WTC11 (cell line): ENCODE measurements around the gene FAM131C. TPM values are rescaled to one million over a fixed set of nuclear protein-coding genes. Genes with fewer than 3 reads are reported as not detected.

Experiments used
- AFF4 ChIP-seq: sonication (generic); formaldehyde crosslinking; IDR thresholded peaks from 2 replicates; pipeline ENCODE4 v1.8.1; 2023; ENCODE audit warnings: mild to moderate bottlenecking, missing genetic modification reagents, borderline replicate concordance
- CREM ChIP-seq: sonication (generic); formaldehyde crosslinking; IDR thresholded peaks from 2 replicates; pipeline ENCODE4 v1.8.1; 2022; ENCODE audit warnings: mild to moderate bottlenecking, missing genetic modification reagents, moderate library complexity
- E2F5 ChIP-seq: sonication (generic); formaldehyde crosslinking; IDR thresholded peaks from 2 replicates; pipeline ENCODE4 v1.8.1; 2022; ENCODE audit warnings: mild to moderate bottlenecking, moderate library complexity, missing genetic modification reagents
- ETV6 ChIP-seq: sonication (generic); formaldehyde crosslinking; IDR thresholded peaks from 2 replicates; pipeline ENCODE4 v1.8.1; 2022; ENCODE audit warnings: mild to moderate bottlenecking, missing genetic modification reagents
- FOXP4 ChIP-seq: sonication (generic); formaldehyde crosslinking; IDR thresholded peaks from 2 replicates; pipeline ENCODE4 v1.8.0; 2022; ENCODE audit warnings: mild to moderate bottlenecking, missing genetic modification reagents
- JAZF1 ChIP-seq: fragments of 250-450 bp; sonication (Bioruptor Pico); IDR thresholded peaks from 2 replicates; pipeline ENCODE4 v1.9.0; 2021; ENCODE audit warnings: moderate library complexity, mild to moderate bottlenecking, inconsistent platforms
- MXD4 ChIP-seq: fragments of 250-450 bp; sonication (Bioruptor Pico); IDR thresholded peaks from 2 replicates; pipeline ENCODE4 v1.8.0; 2021; ENCODE audit warnings: mild to moderate bottlenecking, moderate library complexity, borderline replicate concordance
- NR1H2 ChIP-seq: sonication (generic); formaldehyde crosslinking; IDR thresholded peaks from 2 replicates; pipeline ENCODE4 v1.9.0; 2021; ENCODE audit warnings: mild to moderate bottlenecking, moderate library complexity, missing genetic modification reagents
- NR2C2 ChIP-seq: sonication (generic); formaldehyde crosslinking; IDR thresholded peaks from 2 replicates; pipeline ENCODE4 v1.8.0; 2022; ENCODE audit warnings: mild to moderate bottlenecking, missing genetic modification reagents
- PRDM15 ChIP-seq: sonication (generic); formaldehyde crosslinking; IDR thresholded peaks from 2 replicates; pipeline ENCODE4 v1.8.0; 2022; ENCODE audit warnings: missing genetic modification reagents
- RELA ChIP-seq: sonication (generic); formaldehyde crosslinking; IDR thresholded peaks from 2 replicates; pipeline ENCODE4 v1.8.1; 2022; ENCODE audit warnings: missing genetic modification reagents, mild to moderate bottlenecking, borderline replicate concordance
- SMAD3 ChIP-seq: sonication (generic); formaldehyde crosslinking; IDR thresholded peaks from 2 replicates; pipeline ENCODE4 v1.8.0; 2022; ENCODE audit warnings: missing genetic modification reagents, mild to moderate bottlenecking, borderline replicate concordance
- SP1 ChIP-seq: sonication (generic); formaldehyde crosslinking; conservative IDR thresholded peaks from 2 replicates; pipeline ENCODE4 v1.8.1; 2022; ENCODE audit warnings: missing genetic modification reagents
- TEAD1 ChIP-seq: sonication (generic); formaldehyde crosslinking; IDR thresholded peaks from 2 replicates; pipeline ENCODE4 v1.8.0; 2022; ENCODE audit warnings: mild to moderate bottlenecking, missing genetic modification reagents
- TEAD4 ChIP-seq: sonication (generic); formaldehyde crosslinking; IDR thresholded peaks from 2 replicates; pipeline ENCODE4 v1.8.0; 2022; ENCODE audit warnings: mild to moderate bottlenecking, missing genetic modification reagents
- TP53 ChIP-seq: sonication (generic); formaldehyde crosslinking; IDR thresholded peaks from 2 replicates; pipeline ENCODE4 v1.8.1; 2023; ENCODE audit warnings: mild to moderate bottlenecking, missing genetic modification reagents
- ZBTB43 ChIP-seq: sonication (generic); formaldehyde crosslinking; IDR thresholded peaks from 2 replicates; pipeline ENCODE4 v1.8.1; 2023; ENCODE audit warnings: mild to moderate bottlenecking, missing genetic modification reagents
- ZNF138 ChIP-seq: sonication (generic); formaldehyde crosslinking; conservative IDR thresholded peaks from 2 replicates; pipeline ENCODE4 v1.8.1; 2022; ENCODE audit warnings: mild to moderate bottlenecking, moderate library complexity, missing genetic modification reagents
- ZNF317 ChIP-seq: sonication (generic); formaldehyde crosslinking; IDR thresholded peaks from 2 replicates; pipeline ENCODE4 v1.8.1; 2023; ENCODE audit warnings: low read depth, mild to moderate bottlenecking, moderate library complexity, missing genetic modification reagents, borderline replicate concordance
- ZNF512 ChIP-seq: sonication (generic); formaldehyde crosslinking; IDR thresholded peaks from 2 replicates; pipeline ENCODE4 v1.8.1; 2022; ENCODE audit warnings: missing genetic modification reagents, borderline replicate concordance
- ZNF532 ChIP-seq: fragments of 250-450 bp; sonication (Bioruptor Pico); IDR thresholded peaks from 2 replicates; pipeline ENCODE4 v1.9.0; 2021; ENCODE audit warnings: mild to moderate bottlenecking, borderline replicate concordance
- total RNA-seq: library from RNA; stranded (reverse); gene quantifications from 3 replicates; pipeline ENCODE4 v1.2.3, GENCODE V29; 2021

The FAM131C gene
- total RNA-seq, 1 experiment from 2014 or later: 1.4 TPM

DNA sequence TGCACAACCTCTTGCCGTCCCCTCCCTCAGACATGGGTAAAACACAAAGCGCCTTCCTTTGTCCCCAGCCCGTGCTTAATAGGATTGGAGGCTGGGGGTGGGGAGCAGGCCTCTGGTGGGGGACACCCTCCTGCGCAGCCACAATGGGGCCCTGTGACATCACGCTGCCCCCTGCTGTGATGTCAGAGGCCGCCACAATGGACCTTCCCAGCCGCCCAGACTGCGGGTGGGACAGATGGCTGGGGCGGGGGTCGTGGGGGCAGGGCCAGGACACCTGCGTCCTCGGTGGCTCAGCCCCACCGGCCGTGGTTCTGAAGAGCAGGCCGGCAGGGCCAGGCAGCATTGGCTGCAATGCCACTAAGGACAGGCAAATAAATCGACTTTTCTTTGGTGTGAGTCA lies 42.6 kb upstream of the FAM131C start (continued):
- TF ChIP-seq ZNF317 (CRISPR knock-in tag): no peak
- TF ChIP-seq RELA (CRISPR knock-in tag): peak; percentile 42; the same call in 1 of the 2 replicates
- TF ChIP-seq ZNF512 (CRISPR knock-in tag): no peak
- no peak for TF ChIP-seq E2F5 (CRISPR knock-in tag)
- TF ChIP-seq JAZF1: no peak
- no peak for TF ChIP-seq AFF4 (CRISPR knock-in tag)
- peak; percentile 79 for TF ChIP-seq CREM (CRISPR knock-in tag)
- no peak for TF ChIP-seq ZBTB43 (CRISPR knock-in tag)
- no peak for TF ChIP-seq NR1H2 (CRISPR knock-in tag)
- TF ChIP-seq TEAD4 (CRISPR knock-in tag): no peak
- TF ChIP-seq TP53: no peak
- no peak for TF ChIP-seq ZNF532 (CRISPR knock-in tag)
- no peak for TF ChIP-seq PRDM15 (CRISPR knock-in tag)
- TF ChIP-seq TEAD1 (CRISPR knock-in tag): peak; percentile 78; the same call in 1 of the 2 replicates
- 0 out of 2 replicates have a peak, but pooled peaks have one; percentile 35 for TF ChIP-seq ETV6 (CRISPR knock-in tag)
- TF ChIP-seq ZNF138 (CRISPR knock-in tag): no peak
- peak; percentile 35; the same call in 1 of the 2 replicates for TF ChIP-seq SP1 (CRISPR knock-in tag)
- TF ChIP-seq NR2C2: no peak
- TF ChIP-seq SMAD3 (CRISPR knock-in tag): no peak
- no peak for TF ChIP-seq MXD4 (CRISPR knock-in tag)
- TF ChIP-seq FOXP4: no peak
- TF ChIP-seq, all 79 proteins: peak for 6
